H1 (cell line): ENCODE measurements around the gene MMP20. TPM values are rescaled to one million over a fixed set of nuclear protein-coding genes. Genes with fewer than 3 reads are reported as not detected.

ENCODE experiments used
- SIRT6 ChIP-seq: IDR thresholded peaks from one replicate; pipeline ENCODE4 v1.7.1; 2012; ENCODE audit warnings: low read length, inconsistent platforms
- polyA plus RNA-seq, 7 experiments: library from polyadenylated mRNA; depleted of rRNA in 3 of 7; stranded (reverse) in 5 of 7; unstranded in 2 of 7; fragments of >200 nt in 5 of 7; fragments of 200-250 nt in 2 of 7; gene quantifications; 1 replicate in 5 of 7; 2 replicates in 1 of 7; 4 replicates in 1 of 7; pipeline versions ENCODE4 v1.2.1 to v1.2.3, GENCODE V29; 2011 to 2013; ENCODE audit warnings: missing spikeins in 2 of 7, mixed read lengths in 2 of 7
- total RNA-seq: library from RNA; stranded (reverse); fragmentation: NEBNext Ultra II Directional; extraction: Animal tissue kit (Norgen Biotek cat#: 25700); gene quantifications from 2 replicates; pipeline ENCODE4 v1.2.1, GENCODE V29; 2021

MMP20 gene
- total and polyA plus RNA-seq, 2 of the 8 experiments (the other 6 are each of a cell fraction or from before 2014, with no cell fraction given), result not detected

- no peak for TF ChIP-seq SIRT6
Measured at GRCh38 chr11:102559839-102560238, 65.3 kb downstream of the MMP20 start (continued).
